HG03039 (cell line): ENCODE data around the gene SGCG.
"Not testable (repeated sequence)": the region's sequence is repeated elsewhere in the genome, so short reads cannot be mapped to it uniquely, and the experiment has no call there.

Experiments
- ATAC-seq: cut with Tn5 transposase; IDR thresholded peaks from one replicate; pipeline ENCODE4 v1.9.1; 2021; ENCODE audit warnings: mild to moderate bottlenecking, moderate library complexity; ENCODE audit not compliant: unreplicated experiment

The SGCG gene, protein sequence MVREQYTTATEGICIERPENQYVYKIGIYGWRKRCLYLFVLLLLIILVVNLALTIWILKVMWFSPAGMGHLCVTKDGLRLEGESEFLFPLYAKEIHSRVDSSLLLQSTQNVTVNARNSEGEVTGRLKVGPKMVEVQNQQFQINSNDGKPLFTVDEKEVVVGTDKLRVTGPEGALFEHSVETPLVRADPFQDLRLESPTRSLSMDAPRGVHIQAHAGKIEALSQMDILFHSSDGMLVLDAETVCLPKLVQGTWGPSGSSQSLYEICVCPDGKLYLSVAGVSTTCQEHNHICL

DNA sequence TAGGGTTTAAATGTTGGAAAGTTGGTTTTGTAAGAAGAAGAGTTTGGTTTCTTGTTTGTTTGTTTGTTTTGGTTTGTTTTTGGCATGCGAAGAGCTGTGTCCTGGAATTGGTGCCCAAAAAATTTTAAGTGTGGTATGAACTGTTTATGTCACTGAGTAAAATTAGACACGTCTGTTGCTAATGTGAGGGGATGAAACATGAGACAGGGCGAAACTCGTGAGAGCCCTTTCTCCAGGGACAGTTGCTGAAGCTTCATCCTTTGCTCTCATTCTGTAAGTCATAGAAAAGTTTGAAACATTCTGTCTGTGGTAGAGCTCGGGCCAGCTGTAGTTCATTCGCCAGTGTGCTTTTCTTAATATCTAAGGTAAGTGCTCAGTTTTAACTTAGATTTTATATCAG, at the start of gene SGCG:
SGCG (plus strand) TSS at position 269 of the 400 bp plus-strand sequence. CDS start 22,716 bp downstream, outside the sequence.
- no peak for ATAC-seq

DNA sequence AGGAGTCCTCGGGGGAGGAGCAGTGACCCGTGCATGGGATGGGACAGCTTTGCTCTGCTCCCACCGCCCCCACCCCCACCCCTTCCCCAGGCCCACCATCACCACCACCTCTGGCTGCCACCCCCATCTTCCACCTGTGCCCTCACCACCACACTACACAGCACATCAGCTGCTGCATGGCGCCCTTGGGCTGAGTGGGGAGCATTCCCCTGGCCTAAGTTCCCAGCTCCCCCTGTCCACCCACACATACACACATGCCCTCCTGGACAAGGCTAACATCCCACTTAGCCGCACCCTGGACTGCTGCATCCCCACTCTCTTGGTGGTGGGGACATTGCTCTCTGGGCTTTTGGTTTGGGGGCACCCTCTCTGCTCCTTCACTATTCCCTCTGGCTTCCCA, 46.2 kb upstream of the SGCG start:
- ATAC-seq, result no peak

DNA sequence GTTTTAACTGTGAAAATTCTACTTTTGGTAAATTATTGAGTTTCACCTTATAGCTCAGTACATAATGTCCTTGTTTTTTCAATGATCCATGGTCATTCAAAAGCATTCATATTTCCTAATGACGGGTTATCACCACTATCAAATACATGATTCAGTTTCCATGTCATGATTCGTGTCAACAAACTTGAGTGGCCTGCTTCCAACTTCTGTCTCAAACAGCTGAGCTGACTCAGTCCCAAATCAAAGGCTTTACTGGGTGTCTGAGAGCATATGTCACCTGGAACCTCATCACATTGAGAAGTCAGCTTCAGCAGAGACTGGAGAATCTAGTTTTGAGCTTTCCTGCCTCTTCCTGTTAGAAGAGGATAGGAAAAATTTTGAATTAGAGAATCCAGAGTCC, 40.3 kb upstream of the SGCG start:
- ATAC-seq, result no peak

DNA sequence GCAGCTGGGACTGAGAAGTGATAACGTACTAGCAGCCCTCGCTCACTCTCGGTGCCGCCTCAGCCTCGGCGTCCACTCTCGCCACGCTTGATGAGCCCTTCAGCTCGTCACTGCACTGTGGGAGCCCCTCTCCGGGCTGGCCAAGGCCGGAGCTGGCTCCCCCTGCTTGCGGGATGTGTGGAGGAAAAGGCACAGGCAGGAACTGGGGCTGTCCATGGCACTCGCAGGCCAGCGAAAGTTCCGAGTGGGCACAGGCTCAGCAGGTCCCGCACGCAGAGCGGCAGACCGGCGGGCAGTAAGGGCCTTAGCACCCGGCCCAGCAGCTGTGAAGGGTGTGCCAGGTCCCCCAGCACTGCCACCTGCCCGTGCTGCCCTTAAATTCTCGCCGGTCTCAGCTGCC, 38.8 kb upstream of the SGCG start:
- no peak for ATAC-seq

DNA sequence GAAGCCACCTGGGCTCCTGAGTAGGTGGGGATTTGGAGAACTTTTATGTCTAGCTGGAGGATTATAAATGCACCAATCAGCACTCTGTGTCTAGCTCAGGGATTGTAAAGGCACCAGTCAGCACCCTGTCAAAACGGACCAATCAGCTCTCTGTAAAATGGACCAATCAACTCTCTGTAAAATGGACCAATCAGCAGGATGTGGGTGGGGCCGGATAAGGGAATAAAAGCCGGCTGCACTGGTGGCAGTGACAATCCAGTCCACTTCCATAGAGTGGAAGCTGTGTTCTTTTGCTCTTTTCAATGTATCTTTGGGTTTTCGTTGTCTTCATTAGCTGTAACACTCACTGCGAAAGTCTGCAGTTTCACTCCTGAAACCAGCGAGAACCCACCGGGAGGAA, 38.2 kb upstream of the SGCG start:
- not testable (repeated sequence) for ATAC-seq

DNA sequence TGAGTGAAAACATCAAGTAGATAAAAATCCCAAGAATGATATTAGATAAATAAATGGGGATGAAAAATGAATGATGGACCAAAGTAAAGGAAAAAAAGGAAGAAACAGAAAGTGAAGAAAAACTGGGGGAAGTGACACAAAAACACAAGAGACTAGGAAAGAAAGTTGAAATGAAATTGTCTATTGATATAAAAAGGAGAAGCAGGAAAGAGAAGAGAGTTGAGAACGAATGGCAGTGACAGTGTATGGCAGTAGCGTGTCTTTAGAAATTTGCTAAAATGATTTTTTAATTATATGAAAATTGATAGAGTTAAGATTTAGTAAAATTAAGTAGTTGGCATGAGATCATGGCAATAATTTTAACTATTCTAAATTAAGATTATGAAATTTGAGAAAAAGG, 36.3 kb upstream of the SGCG start:
- ATAC-seq, result no peak

DNA sequence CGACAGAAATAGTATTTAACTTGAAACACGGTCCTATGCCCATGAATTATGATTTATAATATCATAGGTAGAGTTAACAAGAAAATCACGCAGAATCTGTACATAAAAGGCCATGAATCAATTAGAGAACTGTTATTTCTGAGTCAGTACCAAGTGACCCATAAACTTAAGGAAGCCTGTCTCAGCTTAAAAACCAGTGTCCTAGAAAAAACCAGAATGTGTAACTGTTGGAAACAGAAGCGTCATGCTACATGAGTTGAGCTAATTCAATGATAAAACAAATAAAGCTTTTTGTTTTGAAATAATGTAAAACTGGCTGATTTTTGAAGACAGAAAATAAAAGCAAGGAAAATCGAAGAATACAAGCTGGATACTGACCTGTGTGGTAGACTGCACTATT, 34.8 kb upstream of the SGCG start:
- no peak for ATAC-seq

DNA sequence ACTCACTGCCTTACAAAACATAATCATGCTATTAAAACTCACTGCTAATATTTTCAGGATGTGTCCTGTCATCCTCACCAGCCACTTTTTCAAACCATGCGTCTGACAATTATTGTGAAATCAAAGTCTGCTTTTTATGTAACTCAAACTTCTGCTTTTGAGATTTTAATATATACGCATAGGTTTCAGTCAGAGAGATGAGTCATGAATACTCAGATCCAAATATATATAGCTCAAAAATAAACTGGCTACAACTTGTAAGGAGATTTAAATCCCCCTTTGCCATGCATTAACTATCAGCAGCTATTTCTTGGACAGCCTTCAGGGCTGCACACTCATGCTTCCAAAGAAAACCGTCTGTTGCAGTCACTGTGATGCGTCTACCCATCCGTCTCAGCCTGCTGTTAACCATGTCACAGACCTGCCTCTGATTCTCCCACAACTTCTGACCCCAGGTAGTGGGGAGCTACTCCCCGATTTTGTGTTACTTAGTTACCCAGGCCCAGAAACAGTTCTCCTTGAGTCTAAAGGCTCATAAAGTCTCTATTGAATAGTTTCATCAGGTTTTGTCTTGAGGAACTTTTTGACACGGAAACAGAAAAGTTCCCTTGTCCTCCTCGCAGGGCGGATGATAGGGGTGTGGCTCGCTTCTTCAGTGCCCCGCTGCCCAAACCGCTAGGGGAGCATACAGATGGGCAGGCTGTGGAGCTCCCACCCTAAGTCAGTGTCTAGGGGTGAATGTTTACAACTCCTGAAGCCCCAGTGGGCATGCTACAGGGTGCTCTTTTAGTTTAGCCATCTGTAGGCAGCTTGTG, 33.8 kb upstream of the SGCG start:
- ATAC-seq, result no peak

DNA sequence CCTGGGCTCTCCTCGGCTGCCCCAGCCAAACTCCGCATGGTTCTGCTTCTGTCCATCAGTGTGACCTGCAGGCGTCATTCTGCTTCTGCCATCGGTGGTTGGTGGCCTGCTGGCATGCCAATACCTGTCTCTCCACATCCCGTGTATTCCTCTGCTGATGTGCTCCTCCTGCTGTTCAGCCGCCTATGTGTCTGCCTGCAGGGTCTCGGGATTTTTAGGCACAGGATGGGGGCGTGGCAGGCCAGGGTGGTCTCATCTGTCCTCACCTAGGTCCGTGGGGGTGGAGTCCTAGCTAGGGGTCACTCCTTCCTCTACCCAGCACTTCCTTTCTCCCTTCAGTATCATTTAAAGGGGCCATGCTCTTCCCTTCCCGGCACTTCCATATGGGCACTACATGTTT, 33.0 kb upstream of the SGCG start:
- ATAC-seq, result no peak

DNA sequence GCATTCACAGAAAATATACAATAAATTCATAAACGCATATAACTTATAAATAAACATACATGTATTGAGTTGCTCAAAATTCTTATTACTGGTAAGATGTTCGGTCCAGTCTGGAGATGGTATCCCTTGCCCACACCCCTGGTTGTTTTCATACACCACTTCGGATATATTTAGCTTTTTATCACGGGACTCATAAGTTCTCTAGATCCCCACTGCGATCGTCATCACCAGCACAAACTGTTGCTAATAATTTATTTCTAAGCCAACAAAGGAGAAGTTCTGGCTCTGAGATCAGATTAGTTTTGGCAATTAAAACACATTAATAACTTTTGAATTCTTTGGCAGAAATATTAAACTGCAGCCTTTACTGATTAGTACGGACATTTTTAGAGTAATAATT, 23.0 kb upstream of the SGCG start:
- ATAC-seq, result no peak

DNA sequence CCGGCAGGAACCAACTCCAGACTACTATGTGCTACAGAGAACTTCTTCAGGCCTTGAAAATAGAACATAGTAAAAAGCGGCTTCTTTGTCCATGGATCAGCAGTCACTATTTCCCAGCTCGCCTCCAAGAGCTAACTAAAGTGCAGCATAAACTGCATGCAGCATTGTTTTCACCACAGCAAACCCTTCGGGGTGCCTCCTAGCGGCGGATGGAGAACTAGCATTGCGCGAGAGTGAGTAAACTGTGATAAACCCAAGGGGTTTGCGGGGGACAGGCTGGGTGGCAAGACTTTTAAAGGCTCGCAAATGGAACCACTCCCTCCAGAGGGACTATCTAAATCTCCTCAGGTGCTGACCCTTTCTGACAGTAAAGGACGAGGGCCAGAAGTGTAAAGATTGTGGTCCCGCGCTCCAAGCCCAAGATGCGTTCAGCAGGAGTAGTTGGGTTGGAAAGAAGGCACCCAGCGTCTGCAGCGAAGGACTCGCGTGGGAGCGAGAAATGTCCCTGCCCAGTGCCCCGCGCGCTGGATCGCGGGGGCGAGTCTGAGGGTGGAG, 21.5 kb upstream of the SGCG start:
- no peak for ATAC-seq

DNA sequence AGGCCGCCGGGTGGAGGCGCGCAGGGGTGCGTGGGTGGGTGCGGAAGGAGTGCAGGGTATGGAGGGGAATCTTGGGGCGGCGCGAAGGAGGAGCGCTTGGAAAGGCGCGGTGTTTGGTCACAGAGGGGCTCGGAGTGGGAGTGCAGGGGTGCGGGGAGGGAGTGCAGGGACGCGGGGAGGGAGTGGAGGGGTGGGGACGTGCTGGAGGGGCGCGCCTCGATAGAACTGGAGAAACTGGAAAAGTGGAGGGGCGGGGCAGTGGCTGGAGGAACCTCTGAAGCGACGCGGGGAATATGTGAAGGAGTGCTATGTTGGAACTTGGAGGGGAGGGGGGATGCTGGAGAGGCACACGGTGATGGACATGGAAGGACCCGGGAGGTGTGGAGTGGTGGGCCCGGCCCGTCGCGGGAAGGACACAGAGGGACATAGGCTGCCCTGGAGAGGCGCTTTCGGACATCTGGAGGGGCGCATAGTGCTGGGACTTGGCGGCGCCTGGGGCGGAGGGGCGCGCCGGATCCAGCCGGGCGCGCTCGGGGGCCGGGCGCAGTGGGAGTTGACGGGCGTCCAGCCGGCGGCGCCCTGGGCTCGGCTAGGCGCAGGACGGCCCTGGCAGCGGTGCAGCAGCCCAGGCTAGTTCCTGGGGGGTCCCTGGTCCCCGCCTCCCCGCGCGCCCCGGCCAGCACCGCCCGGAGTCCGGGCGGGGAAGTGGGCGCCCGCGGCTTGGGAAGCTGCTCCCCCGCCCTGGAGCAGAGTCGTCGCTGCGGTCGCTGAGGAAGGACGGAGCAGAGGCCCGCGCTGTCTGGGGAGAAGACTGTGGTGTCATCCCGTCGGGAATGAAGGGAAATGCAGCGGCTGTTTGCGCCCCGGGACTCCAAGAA, 20.8 kb upstream of the SGCG start:
- no peak for ATAC-seq

DNA sequence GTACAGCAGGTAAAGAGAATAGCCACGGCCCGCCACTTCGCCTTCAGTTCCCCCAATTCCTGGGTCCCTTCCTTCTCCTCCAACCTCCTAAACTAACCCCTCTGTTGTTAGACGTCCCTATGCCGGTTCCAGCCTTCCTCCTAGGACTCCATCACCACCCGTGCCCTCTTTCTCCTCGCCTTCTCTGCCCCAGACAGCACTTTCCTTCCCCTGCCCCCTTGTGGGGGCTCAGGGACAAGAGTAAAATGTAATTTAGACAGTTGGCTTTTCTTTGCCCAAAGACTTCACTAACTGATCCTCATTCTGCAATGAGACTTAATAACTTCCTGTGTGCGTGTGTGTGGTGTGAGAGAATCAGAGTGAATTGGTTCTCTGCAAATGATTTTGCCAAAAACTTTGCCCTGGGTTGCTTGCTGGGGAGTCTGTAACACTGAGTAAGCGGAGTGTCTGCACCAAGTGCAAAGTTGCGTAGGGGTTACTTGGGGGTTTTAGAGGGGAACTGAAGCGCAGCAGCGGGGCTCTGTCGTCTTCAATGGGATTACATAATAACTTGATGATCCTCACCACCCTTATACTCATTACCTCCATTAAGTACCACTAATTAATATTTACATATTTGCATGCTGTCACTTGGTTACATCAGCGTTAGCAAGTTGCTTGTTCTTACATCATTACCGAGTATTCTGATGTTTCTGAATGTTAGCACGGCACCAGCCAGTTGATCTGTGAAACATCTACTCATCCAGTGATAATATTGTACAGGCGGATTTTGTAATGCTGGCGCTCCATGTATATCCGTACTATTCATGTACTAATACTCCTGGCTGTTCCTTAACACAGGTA, 19.9 kb upstream of the SGCG start:
- no peak for ATAC-seq

DNA sequence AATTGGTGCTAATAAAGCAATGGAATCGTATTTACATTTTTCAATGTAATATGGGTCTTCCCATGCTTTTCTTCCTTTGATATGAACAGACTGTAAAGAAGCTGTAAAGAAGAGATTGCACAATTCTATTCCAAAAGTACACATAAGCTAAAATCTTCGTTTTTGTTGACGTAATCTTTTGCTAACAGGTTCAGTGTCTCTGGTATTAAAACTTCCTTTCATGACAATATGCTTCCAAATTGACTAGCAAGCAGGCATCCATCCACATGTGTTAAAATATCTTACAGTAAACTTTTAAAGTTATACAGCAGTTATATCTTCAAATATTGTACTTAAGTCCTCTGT, 19.3 kb upstream of the SGCG start:
- no peak for ATAC-seq

DNA sequence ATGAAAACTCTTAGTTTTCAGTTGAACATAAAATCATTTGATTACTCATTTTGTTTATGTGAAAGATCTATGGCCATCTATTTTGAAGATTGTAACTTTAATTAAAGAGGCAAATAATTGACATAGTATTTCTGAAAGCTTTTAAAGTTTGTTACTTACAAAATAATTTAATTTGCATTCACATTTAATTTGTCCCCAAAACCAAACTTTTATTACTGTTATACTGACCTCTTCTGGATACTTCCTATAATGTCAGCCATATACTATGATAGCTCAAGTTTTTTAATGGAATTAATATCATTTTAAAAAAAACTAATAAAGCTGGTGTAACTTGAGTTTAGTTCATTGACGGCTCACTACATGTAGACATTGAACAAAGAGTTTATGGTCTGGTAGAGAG, 4.9 kb upstream of the SGCG start:
- ATAC-seq, result no peak

DNA sequence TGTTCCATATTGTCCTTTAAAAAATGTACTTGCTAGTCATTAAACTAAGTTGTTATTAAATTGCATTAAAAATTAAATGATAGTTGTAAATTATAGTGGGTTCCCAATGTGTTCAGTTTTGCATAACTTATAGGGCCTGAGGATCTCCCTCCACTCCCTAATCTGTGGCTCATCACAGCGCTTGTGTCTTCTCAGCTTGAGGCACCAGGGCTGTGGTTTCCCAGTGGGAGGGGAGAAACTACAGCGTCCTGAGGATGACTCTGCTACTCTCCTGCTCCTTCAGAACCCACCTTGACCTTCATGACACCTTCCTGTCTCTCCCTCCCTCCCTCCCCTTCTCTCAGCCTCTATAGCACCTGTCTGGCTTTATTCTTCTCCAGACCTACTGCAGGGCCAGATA, 1.4 kb downstream of the SGCG start:
- ATAC-seq, result no peak

DNA sequence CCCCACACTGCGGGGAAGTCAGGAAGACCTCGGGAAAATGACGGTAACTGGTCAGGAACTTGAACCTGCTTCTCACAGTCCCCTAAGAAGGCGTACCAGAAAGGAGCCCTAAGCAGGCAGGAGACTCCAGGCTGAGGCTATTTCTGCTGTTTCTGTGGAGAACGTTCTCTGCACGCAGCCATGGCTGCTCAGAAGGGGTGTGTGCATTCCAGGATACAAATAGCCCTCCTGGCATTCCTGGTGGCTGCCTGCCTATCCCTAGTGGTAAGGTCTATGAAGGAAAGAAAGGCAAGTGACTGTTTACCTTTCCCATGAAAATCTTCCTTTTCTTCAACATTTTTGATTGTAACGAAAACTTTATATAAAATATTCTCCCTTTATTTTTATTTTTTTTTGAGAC, 2.5 kb downstream of the SGCG start:
- ATAC-seq, result no peak

DNA sequence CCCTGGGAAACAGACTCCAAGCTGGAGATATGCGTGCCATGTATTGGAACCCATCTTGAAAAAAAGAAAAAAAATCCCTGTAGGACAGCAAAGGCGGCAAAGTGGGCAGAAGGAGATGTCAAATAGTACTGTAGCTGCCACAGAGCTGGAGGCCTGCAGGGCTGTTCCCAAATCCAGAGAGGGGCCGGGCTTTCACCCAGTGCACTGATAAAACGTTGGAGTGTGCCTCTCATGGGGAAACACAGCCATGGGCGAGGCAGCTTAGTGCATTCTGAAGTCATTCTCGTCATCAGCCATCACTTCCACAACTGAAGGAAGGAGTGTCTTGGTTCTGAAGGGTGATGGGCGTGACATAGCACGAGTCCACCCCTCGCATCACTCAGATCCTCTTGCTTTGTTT, 4.8 kb downstream of the SGCG start:
- no peak for ATAC-seq

DNA sequence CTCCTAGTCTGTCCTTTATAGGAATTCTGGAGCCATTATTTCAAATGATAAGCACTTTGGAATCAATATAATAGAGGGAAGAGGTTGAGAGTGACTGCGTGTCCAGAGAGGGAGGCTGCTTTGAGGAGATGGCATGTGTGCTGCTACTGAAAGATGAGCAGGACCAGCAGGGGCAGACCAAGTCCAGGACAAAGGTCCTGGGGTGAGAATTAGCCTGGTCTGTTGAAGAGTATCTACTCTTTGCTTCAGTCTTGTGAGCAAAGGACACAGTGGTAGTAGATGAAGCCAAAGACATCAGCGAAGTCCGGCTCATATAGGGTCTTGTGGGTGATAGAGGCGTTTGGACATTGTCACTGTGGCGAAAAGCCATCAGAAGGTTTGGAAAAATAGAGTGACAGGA, 21.1 kb downstream of the SGCG start:
- no peak for ATAC-seq

DNA sequence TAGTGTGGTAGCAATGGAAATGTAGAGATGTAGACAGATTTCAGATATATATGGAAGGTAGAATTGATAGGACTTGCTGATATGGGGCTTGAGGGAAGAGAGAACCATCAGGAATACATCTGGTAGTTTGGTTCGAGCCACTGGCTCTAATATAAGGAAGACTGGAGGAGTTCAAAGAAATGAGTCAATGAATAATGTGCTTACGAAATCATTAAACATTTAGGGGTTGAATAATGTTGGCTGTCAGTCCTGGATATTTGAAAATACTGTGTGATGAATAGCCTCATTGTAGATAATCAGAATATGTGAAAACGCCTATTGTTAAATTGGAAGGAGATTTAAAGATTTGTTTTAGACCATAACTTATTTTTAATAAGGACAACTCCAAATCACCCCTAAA, 21.6 kb downstream of the SGCG start:
- ATAC-seq, result no peak

DNA sequence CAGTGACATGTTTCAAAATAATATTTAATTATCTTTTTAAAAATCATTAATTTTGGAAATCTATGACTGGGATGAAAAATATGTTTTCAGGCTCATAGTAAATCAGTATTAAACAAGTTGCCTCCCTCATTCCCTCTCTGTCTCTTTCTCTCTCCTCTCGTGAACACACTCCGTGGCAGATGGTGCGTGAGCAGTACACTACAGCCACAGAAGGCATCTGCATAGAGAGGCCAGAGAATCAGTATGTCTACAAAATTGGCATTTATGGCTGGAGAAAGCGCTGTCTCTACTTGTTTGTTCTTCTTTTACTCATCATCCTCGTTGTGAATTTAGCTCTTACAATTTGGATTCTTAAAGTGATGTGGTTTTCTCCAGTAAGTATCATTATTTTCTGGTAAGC, 22.7 kb downstream of the SGCG start:
- no peak for ATAC-seq
